Adipose tissue (tissue), 3 donors: ENCODE results near the gene RAP2A. TPM values are rescaled to one million over a fixed set of nuclear protein-coding genes. Genes with fewer than 3 reads are reported as not detected.

ENCODE experiments used
- H3K27ac ChIP-seq: one replicate; pipeline ENCODE4 v1.5.1; 2013; ENCODE audit warnings: low read depth, low read length
- WGBS, 3 donors: extraction: QIAGEN DNeasy Blood & Tissue Kit; methylation state at CpG; one replicate each; pipeline ENCODE4 v1.1.7; 2013; 5-methylcytosine and 5-hydroxymethylcytosine counted together
- polyA plus RNA-seq, 3 donors: library from polyadenylated mRNA; stranded (reverse); fragments of 200-250 nt; gene quantifications; one replicate each; pipeline ENCODE4 v1.2.3, GENCODE V29; 2013
- donor health status: healthy with polysubstance abuse.
- donor health status: Bipolar disorder and iron deficiency.
- donor health status: healthy.

The RAP2A gene
- polyA plus RNA-seq, 3 donors: 2.6 to 13.3 (median 6.4) TPM

- no peak overlapping the region for H3K27ac ChIP-seq
Measured at GRCh38 chr13:97413694-97414093, 20.3 kb upstream of the RAP2A start.

GRCh38 chr13:97414392-97414791, 19.6 kb upstream of the RAP2A start:
- no peak overlapping the region for H3K27ac ChIP-seq
- WGBS, 3 donors: 56 to 72% (median 69%) methylated on average over 4 of the region's 4 CpGs

More at GRCh38 chr13:97413694-97414093, 20.3 kb upstream of the RAP2A start:
- 11 to 20% (median 19%) methylated on average over 1 of the region's 1 CpG for WGBS, 3 donors

- 46 to 76% (median 67%) methylated on average over 5 of the region's 5 CpGs for WGBS, 3 donors
- H3K27ac ChIP-seq: no peak overlapping the region
Measured at GRCh38 chr13:97417698-97418097, 16.3 kb upstream of the RAP2A start.

- 70 to 87% (median 71%) methylated on average over 8 of the region's 8 CpGs for WGBS, 3 donors
- H3K27ac ChIP-seq: no peak overlapping the region
Measured at GRCh38 chr13:97422118-97423054, 11.6 kb upstream of the RAP2A start.

- WGBS, 3 donors: 76 to 87% (median 82%) methylated on average over 8 of the region's 8 CpGs
- no peak overlapping the region for H3K27ac ChIP-seq
Measured at GRCh38 chr13:97423300-97424045, 10.5 kb upstream of the RAP2A start.

DNA sequence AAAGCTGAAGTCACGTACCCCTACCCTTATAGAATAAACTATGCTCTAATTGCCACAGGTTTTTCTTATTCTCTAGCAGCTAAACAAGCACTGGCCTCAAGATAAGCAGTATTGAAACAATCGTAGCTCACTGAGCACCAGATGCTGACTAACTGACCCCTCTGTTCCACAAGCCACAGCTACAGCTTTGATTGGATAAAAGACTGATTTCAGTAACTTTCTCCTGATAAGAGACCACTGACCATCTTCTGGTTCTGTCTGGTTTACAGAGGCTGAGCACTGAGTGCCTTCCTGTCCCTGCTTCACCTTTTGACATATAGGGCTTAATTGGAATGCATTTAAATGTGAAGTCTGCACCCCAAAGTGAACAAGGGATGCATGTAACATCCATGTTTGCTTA, 8.4 kb upstream of the RAP2A start:
- no peak overlapping the region for H3K27ac ChIP-seq
- whole genome bisulfite sequencing, 3 donors: 64 to 90% (median 87%) methylated on average over 2 of the region's 2 CpGs

DNA sequence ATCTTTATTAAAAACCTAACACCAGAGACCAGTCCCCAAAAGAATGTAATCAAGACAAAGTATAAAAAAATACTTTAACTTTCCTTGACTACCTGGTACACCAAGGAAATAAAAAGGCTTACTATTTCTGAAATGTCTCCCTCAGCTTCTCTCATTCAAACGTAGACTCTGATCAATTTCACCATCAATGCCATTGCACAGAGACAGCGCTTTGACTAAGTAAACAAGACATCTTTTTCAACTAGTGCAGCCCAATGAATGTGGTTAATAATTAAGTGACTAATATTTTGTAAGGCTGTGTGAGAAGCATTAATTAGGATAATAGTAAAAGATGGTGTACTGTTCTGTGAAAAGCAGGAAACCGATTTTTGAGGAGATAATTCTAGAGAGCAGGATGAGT, 7.3 kb upstream of the RAP2A start:
- no peak overlapping the region for H3K27ac ChIP-seq
- WGBS, 3 donors: 64 to 93% (median 89%) methylated on average over 3 of the region's 3 CpGs

DNA sequence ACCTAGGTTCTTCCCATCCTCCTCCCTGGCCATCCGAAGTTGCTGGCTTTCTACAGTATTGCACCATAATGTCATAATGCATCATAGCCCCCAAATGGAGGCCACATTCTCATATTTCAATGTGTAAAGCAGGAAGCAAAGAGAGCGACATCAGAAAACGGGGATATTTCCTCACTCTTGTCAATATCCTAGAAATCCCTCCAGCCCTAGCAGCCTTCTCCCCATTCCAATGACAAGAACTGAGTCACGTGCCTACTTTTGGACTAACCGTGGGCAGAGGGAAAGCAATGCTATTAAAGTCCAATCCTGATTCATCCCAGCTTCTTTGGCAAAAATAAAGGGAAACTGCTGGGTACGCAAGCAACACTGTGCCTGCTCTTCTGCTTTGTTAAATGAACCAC, 4.3 kb upstream of the RAP2A start:
- WGBS, 3 donors: 47 to 69% (median 50%) methylated on average over 6 of the region's 6 CpGs
- H3K27ac ChIP-seq: no peak overlapping the region

DNA sequence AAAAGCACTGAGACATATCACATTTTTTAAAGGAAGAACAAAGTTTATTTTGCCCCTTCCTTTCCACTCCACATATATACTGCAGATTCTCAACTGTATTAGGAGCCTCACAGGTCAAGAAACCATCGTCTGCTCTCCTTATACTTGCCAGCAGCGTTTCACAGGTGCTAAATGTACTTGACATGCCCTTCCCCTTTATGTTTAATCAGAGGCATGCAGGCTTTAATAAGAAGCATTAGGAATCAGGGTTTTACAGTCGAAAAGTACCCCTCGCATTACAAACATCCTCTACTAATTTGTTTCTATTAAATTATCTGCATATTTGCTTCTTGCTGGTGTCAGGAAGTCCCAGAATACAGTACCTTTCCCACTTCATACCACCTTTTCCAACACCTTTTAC, 3.7 kb upstream of the RAP2A start:
- 76 to 86% (median 79%) methylated on average over 4 of the region's 4 CpGs for WGBS, 3 donors

DNA sequence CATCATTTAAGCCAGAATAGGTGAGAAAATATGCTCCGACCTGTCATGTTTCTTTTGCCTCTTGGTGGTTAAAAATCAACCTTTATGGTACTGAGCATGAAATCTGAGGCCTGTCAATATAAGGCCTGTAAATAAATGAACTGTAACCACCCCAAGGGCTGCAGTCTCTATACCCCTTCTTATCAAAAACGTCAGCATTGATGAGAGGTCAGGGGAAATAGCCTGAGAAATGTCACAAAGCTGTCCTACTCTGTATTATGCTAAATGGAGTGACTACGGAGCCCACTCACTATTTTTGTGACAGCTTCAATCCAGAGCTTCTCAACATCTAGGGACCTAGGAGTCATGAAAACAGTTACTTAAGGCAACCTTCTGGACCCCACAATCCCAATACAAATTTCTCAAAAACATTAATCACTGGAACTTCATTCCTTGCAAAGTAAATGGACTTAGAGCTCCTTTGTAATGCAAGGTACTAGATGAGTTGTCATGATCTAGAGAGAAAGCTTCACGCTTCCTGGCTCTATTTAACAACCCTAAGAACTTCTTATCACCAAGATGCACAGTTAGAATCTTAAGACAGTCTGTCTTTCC, 2.7 kb upstream of the RAP2A start:
- H3K27ac ChIP-seq: no peak overlapping the region
- 77 to 93% (median 92%) methylated on average over 4 of the region's 4 CpGs for WGBS, 3 donors

More for the DNA sequence above, 3.7 kb upstream of the RAP2A start:
- no peak overlapping the region for H3K27ac ChIP-seq

GRCh38 chr13:97432232-97432916, 1.6 kb upstream of the RAP2A start:
- 4 to 8% (median 7%) methylated on average over 19 of the region's 19 CpGs for WGBS, 3 donors
- H3K27ac ChIP-seq: no peak overlapping the region

GRCh38 chr13:97432917-97433726, 847 bp upstream of the RAP2A start:
- H3K27ac ChIP-seq: peak overlapping the region; percentile 95

DNA sequence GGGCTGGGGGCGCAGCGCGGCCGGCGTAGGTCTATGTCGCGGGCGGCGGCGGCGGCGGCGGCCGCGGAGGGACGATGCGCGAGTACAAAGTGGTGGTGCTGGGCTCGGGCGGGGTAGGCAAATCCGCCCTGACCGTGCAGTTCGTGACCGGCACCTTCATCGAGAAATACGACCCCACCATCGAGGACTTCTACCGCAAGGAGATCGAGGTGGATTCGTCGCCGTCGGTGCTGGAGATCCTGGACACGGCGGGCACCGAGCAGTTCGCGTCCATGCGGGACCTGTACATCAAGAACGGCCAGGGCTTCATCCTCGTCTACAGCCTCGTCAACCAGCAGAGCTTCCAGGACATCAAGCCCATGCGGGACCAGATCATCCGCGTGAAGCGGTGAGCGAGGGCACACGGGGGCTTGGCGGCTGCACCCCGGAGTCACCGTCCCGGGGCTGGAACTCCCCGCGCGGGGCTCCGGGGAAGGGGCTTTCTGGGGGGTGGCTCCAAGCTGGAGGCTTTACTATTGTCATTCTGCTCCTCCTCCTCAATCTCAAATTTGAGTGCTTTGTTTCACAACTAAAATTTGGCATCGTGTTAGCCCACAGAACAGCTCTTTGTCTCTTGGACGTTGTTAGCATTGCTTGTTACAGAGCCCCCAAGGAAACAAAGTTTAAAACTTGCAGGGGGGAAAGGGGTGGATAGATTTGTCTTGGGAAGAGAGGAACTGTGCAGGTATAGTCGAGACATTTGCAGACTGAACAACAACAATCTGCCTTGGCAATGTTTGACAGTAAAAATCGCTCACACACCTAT, 630 bp downstream of the RAP2A start:
- 0 to 1% (median 1%) methylated on average over 53 to 60 of the region's 60 CpGs for WGBS, 3 donors
- no peak overlapping the region for H3K27ac ChIP-seq

More at GRCh38 chr13:97432917-97433726, 847 bp upstream of the RAP2A start:
- 0 to 1% (median 1%) methylated on average over 50 of the region's 50 CpGs for WGBS, 3 donors

- 35 to 37% (median 35%) methylated on average over 3 of the region's 3 CpGs for WGBS, 3 donors
- no peak overlapping the region for H3K27ac ChIP-seq
Measured at GRCh38 chr13:97435323-97435722, 1.4 kb downstream of the RAP2A start.

DNA sequence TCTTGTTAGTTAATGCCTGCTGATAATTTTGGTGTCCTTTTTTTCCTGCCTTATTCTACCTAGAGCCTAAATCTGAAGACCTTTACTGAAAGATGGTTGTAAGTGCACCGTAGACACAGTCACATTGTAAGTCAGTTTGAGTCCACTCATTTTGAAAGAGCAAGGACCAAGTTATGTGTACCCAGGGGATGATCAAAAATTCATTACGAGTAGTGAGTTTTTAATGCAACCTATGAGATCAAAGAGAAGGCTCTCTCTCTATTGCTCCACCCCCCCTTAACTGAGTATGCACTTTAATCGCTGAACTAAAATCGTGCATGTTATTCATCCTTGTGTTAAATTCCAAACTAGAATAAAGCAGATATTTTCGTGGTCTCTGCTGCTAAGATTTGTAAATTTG, 1.8 kb downstream of the RAP2A start:
- 39 to 48% (median 48%) methylated on average over 5 of the region's 5 CpGs for WGBS, 3 donors
- no peak overlapping the region for H3K27ac ChIP-seq

- no peak overlapping the region for H3K27ac ChIP-seq
- WGBS, 3 donors: 87 to 92% (median 90%) methylated on average over 2 of the region's 2 CpGs
Measured at GRCh38 chr13:97436845-97437244, 2.9 kb downstream of the RAP2A start.

DNA sequence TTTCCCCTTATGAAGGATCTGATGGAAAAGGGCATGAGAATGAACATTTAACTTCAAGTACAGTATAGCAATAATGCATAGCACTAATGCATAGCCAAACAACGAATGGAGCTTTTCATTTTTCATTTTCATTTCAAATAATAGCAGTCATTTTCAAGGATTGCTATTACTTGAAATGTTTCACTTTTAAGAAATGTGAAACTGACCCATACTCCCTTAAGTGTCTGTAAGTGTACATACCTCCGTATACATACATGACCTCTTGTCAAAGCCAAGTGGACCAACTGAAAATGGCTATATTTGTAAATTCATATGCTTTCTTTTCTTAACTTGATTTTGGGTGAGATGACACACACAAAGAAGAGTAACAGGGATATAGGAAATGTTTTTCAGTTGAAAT, 3.8 kb downstream of the RAP2A start:
- no peak overlapping the region for H3K27ac ChIP-seq
- WGBS, 3 donors: 72 to 86% (median 78%) methylated on average over 2 of the region's 2 CpGs
